HG03354 (cell line): ENCODE measurements around the gene ADCY1.

Experiments
- ATAC-seq: cut with Tn5 transposase; IDR thresholded peaks from one replicate; pipeline ENCODE4 v1.9.1; 2021; ENCODE audit warnings: mild to moderate bottlenecking; ENCODE audit not compliant: unreplicated experiment, poor library complexity, severe bottlenecking

ADCY1 gene

DNA sequence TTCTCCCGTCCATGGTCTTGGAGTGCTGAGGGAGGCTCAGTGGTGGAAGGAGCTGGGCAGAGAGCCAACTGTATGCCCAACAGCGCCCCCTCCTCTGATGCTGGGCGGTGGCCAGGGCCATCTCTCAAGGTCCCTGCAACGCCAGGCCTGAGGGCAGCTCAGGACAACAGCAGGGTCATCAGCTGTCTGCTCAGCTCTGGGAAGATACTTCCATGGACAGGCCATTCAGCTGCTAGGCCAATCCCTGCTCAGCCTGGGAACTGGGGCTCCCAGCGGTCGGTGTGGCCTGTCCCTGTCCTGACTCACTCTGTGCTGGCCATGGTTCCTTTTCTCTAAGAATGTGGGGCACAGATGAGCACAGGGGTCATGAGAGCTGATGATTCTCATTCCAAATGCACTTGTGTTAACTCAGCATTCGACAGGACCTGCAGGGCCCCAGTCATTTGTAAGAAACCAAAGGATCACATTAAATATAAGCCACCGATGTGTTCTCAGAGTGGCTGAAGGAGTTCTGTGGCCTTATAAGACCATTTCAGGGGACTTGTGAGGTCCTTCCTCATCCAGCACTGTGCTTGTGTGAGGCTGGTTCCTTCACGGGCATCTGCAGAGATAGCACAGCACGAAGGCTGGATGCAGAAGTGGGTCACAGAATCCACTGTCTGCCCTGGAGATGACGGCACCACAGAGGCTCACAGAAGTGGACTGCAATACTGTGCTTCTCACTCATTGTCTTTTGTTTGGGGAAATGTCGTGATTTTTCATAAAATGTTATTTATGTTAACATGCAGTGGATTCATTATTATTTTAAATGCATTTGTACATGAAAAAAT is 73.0 kb downstream of the ADCY1 start:
- ATAC-seq = no peak

DNA sequence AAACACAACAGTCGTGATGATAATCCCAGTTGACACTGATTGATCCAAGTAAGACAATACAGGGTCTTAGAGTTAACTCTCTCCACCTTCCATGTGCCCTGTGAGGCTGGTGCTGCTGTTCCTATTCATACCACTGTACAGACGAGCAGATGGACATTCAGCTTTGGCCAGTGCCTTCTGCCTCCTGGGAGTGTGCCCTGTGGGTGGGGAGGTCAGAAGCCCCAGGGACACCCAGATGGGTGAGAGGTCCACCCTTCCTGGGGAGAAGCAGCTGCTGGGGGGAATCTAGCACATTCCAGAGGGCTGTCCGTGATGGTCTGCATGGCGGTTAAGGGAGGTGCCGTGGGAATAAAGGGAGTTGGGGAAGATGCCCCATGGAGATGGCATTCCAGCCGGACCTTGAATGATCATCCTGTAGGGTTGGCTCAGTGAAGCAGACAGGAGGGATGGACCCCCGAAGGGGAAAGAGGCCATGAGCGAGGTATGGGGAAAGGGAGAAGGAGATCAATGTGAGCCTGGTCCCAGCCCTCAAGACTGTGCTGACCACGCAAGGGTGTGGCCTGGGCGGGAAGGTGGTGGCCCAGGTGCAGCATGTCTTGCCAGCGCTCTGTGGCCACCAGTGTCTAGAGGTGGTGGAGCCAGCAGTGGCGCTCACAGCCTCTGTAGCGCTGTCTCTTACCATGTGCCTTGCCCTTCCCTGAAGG is 74.0 kb downstream of the ADCY1 start:
- no peak for ATAC-seq

DNA sequence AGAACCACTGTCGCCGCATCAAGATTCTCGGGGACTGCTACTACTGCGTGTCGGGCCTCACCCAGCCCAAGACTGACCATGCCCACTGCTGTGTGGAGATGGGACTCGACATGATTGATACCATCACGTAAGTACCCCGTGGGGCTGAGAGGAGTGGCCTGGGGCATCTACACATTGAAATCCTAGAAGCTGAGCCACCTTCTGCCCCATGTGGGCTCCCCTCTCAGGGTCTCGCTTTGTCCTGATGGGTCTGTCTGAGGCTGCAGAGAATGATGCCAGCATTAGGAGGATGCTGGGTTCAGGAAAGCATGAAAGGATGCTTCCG is 74.5 kb downstream of the ADCY1 start:
- ATAC-seq = no peak

DNA sequence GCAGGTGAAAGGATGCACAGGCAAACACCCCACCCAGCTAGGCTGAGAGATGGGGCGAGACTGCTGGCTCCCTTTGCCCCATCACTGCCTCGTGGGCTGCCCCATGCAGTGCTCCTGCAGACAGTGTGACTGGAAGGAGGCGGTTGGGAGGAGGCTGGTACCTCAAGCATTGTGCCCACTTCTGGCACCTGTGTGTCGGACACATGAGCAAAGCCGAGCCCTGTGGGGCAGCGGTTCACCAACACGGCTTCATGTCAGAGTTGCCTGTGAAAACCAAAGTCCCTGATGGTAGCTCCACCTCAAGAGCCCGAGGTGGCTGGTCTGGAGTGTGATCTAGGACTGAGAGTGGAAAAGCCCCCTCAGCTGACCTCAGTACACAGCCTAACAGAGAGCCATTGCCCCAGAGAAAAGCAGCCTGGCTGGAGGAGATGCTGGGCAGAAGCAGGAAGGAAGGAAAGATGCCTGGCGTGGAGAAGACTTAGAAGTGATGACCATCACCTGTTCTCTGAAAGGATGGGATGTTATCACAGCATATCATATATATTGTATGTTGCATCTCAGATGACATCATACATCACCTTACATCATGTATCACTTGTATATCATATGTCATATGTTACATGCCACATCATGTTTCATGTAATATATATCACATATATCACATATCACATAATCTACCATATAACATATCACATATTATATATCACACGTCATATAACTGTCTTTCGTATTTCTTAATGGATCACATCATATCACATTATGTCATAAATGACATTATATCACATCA is 75.6 kb downstream of the ADCY1 start:
- ATAC-seq = no peak

DNA sequence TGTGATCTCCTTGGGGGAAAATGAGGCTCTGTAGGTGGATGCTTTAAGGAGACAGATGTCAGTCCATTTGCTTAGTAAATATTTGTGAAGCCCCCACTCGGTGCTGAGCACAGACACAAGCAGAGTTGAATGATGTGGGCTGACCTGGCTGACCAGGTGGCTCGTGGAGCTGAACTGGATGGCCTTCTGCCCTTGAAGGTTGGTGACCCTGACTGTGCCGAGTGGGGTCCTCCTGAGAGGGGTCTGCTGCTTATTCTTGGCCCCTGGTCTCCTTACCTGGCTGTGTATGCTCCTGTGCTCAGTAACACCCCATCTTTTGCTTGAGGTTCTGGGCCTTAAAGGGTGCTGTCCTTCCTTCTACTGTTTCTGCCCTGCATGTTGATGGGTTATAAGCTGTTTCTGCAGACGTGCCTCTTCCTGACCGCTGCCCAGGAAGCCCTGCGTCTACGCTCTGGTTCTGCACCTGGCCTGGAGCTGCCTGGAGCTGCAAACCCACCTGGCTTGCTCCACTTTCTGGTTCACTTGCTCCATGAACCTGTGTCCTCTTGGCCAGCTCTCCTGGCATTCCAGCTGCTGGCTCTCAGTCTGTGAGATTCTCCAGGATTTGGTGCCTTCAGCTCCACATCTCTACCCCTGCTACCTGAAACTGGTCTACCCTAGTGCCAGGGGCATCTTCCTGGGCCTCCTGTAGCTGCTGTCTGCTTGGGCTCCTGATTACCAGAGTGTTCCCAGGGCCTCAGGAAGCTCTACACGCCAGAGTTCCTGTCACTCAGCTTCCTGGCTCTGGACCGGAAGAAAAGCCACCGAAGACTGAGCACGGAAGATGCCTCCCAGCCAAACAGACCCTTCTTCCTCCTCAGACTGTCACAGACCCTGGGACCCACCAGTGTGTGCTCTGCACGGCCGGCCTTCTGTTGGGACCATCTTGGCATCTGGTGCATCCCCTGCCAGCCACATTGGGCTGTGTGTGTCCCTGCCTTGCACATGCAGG is 76.5 kb downstream of the ADCY1 start:
- no peak for ATAC-seq

DNA sequence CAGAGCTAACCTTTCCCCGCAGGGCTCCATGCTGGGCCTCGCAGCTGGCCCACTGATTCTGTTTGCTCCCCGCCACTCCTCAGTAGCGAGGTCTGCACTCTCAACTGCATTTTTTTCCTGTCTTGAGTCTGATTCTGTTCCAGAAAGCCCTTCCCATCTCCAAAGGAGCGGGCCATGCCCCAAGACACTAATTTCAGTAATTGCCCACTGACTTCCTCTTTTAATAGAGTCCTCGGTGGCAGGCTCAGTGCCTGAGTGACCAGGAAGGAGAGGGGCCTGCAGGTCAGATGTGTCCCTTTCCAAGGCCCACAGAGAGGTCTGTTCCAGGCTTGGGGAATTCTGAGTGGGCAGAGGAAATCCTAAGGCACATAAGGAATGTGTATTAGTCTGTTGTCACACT is 77.4 kb downstream of the ADCY1 start:
- ATAC-seq = no peak

DNA sequence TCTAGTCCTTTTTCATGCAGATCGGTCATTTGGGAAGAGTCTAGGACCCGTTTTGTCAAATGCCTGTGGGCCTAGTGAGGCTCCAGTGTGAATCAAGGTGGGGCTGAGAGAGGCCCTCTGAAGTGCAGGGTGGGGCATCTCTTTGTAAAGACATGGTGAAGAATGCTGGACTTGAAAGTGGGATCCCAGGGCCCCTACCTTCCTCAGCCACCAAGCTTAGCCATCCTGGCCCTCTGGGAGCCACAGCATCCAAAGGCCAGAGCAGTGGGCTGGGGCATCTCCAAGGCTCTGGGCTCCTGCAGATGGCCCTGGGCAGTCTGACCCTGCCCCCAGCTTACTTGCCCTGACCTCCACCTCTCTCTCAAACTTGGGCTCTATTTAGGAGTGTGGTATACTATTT is 78.5 kb downstream of the ADCY1 start:
- ATAC-seq = no peak

DNA sequence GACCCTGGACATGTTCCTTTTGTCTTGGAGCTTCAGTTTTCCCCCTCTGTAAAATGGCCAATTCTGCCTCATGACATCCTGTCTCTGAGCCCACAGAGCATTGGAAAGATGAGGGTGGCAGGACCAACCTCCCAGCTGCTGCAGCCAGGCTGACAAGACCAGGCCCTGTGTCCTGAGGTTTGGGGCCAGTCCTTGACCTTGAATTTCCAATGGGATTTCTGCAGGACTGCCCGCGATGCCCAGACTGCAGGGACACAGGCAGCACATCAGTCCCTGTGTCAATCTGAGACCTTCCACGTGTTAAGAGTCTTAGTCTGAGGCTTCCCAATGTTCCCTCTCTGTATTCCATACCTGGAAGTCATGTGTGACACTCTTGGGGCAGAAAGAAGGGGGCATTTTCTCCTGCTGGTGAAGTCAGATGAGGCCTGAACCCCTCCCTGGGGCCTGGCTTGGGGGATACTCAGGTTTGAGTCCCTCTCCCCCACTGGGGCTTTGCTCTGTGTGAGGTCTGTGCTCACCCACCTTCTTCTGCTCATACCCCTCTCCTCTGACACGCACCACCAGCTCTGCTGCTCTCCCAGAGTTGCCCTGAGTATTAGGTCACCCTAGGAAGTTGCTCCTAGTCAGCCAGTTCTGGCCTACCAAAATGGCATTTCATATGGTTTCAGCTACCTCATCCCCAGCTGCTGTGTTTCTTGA is 79.2 kb downstream of the ADCY1 start:
- no peak for ATAC-seq

DNA sequence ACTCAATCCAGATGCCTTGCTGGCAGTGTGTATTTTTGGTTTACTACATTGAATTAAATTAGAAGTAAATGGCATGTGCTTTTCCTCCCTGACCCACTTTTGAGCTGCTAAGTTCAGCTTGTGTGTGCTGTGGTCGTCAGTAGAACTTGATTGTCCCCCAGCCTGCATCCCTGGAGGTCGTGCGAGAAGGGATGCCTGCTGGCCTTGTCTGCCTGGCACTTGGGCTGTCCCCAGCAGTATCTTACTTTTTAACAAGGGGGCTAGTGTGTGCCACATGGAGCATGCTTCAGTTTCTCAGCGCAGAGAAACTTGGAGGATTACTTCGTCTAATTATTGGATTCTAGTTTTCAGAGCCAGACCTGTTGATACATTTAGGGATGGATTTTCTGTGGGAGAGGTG is 80.2 kb downstream of the ADCY1 start:
- no peak for ATAC-seq

DNA sequence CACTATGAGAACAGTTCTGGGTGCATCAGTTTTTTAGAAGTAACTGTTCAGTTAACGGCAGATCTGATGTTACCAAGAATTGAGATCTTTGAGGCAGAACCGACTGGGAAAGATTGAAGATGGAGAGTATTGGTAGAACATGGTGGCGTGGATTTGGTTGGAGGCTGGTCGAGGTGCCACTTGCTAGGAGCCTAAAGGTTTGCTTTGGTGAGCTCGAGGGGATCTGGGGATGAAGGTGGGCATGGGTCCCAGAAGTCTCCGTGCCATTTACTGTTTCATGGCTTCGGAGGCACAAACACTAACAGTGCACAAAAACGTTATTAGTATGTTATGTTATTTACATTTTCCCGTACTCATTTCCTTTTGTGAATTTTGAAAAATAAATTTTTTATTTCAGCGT is 81.4 kb downstream of the ADCY1 start:
- ATAC-seq = no peak

DNA sequence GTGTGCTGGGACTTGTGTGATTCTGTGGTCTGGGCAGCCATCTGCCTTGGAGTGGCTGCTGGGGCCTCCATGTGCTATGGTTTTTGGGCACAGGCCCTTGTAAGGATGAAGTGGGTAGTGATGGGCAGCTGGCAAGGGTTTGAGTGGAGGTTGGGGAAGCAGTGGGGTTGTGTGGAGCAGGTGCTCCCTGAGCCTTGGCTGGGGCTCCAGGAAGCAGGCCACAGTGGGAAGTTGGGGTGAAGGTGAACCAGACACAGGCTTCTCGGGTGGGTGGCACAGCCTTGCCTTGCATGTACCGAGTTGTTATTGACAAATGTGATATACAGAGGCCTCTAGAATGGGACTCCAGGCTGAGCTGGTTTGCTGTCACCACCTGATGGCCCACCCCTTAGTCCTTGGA is 82.3 kb downstream of the ADCY1 start:
- no peak for ATAC-seq

DNA sequence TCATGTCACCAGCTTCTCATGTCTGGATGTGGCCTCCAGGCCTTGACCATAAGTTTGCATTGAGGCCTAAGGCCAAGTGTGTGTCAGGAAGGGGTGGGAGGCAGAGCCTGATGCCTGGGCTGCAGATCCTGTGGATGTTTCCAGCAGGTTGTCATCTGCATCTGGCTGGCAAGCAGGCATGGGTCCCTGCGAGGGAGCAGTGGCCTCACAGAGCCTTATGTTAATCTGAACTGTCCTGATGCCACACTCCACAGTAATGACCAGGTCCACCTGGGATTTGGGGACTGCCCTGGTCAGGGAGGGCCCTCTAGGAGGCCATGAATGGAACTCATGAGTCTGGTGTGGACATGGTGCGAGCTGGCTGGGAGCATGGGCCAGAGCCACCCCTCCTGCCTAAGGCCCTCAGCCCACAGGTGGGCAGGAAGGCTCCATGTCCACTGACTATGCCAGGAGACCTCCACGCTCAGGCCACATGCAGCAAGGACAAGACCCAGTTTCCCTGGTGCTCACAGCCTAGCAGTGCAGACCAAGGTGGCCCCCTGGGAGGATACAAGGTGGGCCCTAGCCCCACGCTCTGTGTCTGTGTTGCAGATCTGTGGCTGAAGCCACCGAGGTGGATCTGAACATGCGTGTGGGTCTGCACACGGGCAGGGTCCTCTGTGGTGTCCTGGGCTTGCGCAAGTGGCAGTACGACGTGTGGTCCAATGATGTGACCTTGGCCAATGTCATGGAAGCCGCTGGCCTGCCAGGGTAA is 83.1 kb downstream of the ADCY1 start:
- ATAC-seq = no peak

DNA sequence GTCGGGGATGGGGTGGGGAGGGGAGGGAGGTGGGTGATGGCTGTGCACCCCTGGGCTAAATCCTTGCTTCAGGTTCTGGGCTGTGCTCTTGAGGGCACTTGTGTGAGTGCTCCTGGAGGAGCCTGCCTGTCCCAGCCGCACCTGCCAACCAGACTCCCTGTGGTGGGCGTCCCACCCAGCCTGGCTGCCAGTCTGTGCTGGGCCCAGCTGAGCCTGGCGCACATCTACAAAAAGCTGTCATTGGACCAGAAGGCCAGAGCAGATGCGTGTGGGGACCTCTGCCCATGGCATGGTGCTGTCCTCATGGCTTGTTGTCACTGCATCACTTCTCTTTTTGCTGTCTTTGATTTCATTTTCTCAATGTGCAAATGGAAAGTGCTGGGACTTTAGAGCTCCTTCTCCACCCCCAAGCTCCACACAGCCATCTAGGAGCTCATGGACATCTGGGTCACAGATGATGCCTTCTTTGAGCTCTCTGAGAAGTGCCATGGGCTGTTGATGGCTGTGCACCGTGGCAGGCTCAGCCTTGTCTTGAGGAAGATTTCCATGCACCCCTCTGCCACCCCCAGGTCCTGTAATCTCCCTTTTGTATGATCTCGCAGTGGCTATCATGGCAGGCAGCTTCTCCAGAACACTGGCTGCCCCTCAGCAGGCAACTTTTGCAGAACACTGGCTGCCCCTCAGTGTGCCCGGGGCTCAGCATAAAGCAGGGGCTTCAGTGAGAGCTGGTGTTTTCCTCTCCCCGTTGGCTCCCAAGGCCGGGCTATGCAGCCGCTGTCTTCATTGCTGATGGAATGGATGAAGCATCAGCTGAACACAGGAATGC is 83.9 kb downstream of the ADCY1 start:
- no peak for ATAC-seq

DNA sequence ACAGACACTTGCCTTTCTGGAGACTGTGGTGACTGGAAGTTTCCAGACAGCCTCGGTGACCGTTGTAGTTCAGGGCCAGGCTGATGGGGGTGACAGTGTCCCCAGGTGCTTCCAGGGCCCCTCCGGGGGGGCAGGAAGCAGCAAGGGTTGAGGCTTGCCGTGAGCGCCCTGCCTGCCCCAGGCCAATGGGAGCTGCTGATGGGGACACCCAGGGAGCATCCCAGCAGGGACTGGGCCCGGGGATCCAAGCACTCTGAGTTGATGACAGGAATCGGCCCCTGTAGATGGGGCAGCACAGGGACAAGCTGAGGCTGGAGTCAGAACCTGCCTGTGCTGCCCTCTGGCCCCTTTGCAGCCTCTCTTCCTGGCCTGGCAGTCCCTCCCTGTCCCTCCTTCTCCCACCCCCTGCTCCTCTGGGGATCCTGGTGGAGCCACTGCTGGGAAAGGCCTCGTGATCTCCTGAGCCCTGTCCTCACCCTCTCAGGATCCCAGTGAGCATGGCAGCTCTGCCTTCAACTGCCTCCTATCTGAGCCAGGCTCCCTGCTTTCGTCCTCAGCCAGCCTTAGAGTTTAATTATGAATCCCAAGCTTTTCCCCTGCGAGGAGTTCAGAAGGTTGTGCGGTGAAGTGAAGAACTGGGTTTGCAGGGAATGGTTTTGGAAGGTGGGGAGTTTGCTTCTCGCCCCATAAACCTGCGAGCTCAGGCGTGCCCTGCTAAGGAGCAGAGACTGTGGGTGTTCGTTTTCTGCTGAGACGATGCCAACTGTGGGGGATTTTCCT is 84.7 kb downstream of the ADCY1 start:
- ATAC-seq = no peak

DNA sequence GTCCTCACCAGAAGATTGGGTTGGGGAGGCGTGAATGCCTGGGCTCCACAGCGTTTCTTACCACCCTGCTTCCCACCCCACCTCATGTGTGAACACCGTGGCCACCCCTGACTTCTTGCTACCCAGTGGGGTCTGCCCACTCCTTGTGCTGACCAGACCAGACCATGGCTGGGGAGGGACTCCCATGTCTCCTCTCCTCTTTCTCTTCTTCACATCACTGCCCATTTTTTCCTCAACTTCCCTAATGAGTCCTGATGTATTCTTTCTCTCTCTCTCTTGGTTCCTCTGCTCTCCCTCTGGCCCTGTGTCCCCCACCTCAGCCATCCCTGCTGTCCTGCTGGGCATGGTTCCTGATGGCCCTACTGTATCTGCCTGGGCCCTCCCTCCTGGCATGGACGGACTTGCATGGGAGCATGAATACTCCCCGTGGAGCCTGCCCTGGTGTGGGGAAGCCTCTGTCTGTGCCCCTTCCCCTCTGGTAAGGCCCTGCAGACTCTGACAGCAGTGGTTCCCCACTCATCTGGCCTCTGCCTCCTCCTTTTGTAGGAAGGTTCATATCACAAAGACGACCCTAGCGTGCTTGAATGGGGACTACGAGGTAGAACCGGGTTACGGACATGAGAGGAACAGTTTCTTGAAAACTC is 85.5 kb downstream of the ADCY1 start:
- no peak for ATAC-seq

DNA sequence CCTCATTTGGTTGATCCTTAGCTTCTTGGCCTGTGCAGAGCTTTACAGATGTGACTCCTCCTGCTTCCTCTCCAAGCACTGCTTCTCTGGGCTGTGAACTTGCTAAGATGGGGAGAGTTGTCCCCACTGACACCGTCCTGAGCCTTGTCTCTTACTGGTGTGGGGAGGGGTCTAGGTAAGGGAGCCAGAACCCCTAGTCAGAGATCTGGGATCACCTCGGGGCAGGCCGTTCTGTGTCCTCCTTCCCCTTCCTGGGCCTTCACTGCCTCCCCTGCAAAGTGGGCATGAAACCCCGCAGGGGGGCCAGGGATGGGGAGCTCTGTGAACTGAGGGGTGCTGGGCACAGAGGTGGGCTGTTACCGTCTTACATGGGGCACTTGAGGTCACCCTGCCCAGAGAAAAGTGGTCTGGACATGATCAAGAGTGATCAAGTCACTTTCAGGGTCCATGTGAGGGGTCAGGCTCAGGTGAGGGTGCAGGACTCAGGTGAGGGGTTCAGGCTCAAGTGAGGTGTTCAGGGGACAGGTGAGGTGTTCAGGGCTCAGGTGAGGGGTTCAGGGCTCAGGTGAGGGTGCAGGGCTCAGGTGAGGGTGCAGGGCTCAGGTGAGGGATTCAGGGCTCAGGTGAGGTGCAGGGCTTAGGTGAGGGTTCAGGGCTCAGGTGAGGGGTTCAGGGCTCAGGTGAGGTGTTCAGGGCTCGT is 86.2 kb downstream of the ADCY1 start:
- ATAC-seq = no peak
